Activated effector memory CD4-positive, alpha-beta T cell treated with Interleukin-2 at 50 U/mL for 16 hours (primary cell): ENCODE data around the gene ANTXR2.

ENCODE experiments used
- DNase-seq: peaks from one replicate; pipeline ENCODE4 v3.0.0-alpha.2; 2020

Gene ANTXR2

DNA sequence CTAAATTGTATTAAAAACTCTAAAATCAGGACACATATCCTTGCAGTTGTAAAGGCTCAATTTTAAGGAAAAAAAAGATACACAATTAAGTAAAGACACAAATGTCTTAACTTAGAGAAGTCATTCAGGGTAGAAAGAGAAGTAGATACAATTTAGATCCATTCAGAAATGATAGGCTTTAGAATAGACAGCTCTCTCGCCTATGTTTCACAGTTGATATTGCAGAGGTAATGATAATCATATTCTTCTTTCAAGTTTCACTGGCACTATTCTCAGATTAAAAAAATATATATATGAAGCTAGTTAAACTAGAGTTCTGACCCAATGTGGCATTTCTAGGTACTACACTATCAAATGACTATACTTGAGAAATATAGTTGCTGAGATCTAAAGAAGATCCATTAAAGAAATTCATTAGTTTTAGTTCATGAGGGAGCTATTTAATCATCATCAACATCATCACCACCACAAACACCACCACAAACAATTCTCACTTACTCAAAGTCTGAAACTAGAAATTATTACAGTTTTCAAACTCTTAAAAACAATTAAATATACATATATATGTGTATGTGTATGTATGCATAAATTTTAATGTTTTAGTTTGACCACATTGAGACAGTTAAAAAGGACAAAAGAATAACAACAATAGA, 93.1 kb downstream of the ANTXR2 start:
- no peak for DNase-seq

DNA sequence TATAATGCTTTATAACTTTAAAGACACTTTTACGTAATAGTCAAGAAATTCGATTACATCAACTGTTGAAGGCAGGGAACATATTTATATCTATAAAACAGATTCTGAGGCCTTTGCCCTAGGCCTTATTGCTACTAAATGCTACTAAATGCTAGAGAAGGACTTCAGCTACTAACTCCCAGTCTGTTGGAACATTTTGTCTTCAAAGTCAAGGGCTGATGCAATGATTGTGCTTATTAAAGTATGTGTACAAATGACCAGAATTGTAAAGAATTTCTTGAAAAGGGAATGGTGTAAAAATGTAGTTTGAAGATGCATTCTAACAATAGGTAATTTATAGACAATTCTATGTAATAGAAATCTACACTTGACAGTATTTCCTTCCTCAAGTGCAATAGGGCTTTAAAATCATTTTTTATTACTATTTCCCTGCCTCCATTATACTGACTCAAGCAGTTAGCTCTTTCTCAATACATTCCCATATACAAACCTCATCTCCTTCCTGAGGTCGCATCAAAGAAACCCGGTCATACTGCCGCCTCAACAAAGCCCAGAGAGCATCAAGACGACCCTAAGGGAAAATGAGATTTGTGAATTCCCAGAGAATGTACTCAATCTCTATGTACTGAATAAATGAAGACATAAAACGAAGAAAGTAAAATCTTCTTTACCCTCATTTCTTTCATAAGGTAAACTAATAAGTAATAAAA, 95.7 kb downstream of the ANTXR2 start:
- no peak for DNase-seq

DNA sequence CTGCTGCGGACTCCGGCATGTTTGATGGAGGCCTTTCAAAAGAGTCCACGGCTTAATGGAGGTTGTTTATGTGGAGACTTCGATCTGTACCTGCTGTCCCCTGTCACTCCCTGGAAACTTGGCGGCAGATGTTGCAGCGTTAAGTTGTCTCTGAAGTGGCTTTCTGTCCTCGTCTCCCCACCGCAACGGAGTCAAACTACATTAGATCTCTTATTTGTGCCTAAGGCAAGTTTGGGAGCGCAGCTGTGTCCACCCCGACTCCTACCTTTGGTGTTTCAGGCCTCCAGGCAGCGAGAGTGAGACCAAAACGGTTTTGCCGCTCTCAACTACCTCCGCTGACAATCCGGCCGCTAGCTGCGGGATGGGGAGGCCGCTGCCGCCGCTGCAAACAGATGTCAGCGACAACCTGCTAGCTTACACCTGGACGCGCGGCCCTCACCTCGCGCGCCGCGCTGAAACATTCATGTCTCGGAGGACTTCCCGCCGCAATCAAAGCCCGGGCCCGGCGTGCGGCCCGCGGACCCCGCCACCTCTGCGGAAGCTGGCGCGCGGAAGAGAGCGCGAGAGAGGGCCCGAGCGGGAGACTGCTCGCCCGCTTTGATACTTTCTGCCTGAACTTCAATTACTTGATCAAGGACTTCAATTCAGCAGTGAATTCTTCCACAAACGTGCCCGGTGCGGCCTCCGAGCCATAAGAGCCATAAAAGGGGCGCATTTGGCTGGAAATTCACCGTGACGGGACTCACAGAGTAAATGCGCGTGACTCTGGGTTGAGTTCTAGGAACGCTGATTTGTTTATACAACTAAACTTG, 108.4 kb downstream of the ANTXR2 start:
- no peak for DNase-seq

DNA sequence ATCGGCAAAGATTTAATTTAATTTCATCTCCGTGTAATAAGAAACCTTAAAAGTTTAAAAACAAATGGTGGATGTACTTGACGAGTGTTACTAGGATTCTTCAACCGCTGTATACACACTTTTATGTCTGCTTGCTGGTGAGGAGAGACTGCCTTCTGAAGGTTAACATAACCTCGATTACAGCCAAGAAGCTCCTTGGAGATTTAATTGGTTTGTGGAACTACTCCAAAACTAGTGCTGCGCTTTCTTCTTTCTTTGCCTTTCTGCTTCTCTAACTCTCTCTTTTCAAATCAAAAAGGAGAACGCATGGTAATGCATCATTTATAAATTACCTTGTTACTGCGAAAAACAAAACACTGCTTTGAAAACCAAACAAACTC, 109.0 kb downstream of the ANTXR2 start:
- DNase-seq = no peak

- no peak for DNase-seq
Observed at GRCh38 chr4:79959652-79960051, 113.4 kb downstream of the ANTXR2 start.

DNA sequence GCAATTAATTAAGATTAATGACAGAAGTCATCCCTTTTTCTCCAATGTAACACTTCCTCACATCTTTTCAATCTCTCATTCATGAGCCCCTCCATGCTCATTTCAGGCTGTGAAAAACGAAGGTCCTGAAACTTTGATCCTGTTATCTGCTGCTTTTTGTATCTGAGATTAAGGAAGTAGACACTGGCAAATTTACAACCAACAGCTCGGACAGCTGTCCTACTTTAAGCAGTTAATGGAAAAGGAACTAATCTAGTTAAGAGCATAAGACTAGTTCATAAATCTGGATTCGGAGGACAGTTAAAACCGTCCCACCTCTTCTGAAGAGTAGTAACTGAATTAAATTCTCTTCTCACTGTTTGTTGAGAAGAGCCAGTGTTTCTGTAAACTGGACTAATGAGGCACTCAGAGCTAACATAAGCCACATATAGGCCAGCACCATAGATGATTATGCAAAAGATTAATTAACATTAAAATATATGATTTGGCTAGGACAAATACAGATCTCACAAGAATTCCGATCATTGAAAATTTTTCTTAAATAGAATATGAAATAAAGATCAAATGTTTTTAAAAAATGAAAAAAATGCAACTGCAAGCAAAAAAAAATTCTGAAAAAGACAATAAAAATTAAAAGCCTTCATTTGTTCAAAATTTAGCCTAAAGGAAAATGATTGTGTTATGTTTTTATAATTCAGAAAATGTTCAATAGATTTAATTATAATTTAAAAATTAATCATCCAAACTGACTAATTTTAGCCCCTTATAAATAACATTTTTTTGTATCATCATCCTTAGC, 114.4 kb downstream of the ANTXR2 start:
- DNase-seq = no peak

GRCh38 chr4:79949178-79949577, 123.9 kb downstream of the ANTXR2 start:
- no peak for DNase-seq

GRCh38 chr4:79948739-79949138, 124.3 kb downstream of the ANTXR2 start:
- no peak for DNase-seq

- DNase-seq = no peak
Observed at GRCh38 chr4:79948261-79948660, 124.8 kb downstream of the ANTXR2 start.

DNA sequence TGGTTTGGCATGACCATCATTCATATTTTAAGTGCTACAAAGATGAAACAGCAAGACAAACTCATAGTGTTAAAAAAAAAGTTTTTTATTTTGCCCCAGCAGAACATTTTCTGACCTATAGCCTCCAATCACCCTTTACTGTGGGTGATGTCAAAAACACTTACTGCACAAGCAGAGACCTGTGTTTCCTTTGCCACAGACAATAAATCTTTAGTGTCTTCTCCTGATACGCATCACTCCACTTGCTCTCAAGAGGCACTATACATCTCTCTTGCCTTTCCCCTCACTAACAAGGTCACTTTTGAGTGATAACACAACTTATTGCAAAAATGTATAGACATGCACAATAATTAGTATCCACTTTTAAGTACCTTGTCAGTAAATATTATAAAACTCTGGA, 125.6 kb downstream of the ANTXR2 start:
- DNase-seq = no peak

GRCh38 chr4:79935274-79935673, 137.8 kb downstream of the ANTXR2 start:
- DNase-seq = no peak

- DNase-seq = no peak
Observed at GRCh38 chr4:79934660-79935059, 138.4 kb downstream of the ANTXR2 start.

DNA sequence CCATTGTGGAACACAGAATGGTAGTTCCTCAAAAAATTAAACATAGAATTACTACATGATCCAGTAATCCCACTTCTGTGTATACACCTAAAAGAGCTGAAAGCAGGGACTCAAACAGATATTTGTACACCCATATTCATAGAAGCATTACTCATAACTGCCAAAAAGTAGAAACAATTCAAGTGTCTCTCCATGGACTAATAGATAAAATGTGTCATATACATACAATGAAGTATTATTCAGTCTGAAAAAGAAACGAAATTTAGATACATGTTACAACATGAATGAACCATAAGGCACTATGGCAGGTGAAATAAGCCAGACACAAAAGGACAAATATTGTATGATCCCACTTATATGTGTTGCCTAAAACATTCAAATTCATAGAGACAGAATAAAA, 145.1 kb downstream of the ANTXR2 start:
- no peak for DNase-seq

DNA sequence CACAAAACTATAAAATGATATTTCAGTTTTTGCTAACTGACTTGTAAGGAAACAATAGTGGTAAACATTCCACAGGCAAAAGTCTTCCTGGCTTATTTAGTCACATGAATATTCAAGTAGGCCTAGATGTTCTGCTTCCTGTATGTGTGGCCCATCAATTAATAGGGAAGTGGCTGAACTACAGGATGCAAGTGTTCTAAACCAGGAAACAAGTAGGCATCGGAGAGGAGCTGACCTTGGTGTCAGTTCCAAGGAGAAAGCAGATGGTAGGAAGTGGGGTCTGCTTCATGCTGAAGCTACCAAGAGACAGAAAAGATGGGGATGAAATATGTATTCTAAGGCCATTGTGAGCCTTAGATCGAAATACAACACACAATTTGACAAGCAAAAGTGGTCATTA, 149.7 kb downstream of the ANTXR2 start:
- no peak for DNase-seq

DNA sequence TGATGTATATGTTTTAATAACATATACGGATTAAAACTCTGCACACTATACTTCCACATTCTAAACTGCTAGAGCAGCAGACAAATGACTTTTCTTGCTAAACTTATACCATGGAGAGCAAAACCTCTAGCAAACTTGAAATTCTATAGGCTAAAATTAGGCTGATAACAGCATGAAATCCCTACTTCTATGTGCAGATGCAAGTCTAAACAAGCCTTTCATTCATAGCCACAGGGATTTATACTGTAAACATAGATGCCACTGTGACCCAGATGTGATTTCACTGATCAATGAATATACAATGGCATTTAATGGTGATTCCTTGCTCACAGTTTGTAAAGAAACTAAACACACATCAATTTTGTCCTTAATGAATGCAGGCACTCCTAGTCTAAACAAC, 151.0 kb downstream of the ANTXR2 start:
- no peak for DNase-seq

GRCh38 chr4:79920163-79920853, 152.7 kb downstream of the ANTXR2 start:
- DNase-seq = no peak

DNA sequence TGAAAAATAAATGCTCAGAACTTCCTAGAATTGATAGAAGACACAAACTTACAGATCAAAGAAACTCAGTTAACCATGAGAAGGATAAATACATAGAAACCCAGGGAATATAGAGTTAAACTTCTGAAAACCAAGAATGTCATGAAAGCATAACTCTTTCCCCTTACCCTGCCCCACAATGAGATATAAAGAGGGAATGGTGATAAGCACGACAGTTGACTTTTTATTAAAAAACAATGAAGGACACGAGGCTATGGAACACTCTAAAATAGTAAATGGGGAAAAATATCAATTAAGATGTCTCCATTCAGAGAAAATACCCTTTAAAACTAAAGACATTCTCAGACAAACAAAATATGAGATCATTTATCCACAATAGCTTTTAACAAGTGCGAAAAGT, 154.7 kb downstream of the ANTXR2 start:
- no peak for DNase-seq

GRCh38 chr4:79917246-79917645, 155.8 kb downstream of the ANTXR2 start:
- DNase-seq = peak; percentile 9

GRCh38 chr4:79915246-79915645, 157.8 kb downstream of the ANTXR2 start:
- DNase-seq = no peak

GRCh38 chr4:79913581-79913980, 159.4 kb downstream of the ANTXR2 start:
- no peak for DNase-seq

GRCh38 chr4:79907001-79907400, 166.0 kb downstream of the ANTXR2 start:
- DNase-seq = no peak

DNA sequence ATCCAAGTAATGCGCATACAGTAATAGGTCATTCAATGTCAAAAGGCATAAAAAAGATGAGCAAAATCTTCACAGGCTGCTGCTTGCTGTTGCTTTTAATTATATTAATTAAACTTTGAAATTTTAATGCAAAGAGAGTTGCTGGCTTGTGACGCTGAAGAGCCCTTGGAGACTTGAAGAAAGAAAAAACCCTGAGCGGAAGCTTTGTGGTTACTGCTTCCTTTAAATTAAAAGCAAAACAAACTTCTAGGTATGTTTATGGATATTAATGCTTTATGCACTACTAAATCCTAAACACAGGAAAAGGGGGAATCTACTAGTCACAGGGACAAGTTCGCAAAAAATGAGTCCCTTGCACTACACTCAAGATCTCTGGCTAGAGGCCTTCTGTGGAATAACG, 166.7 kb downstream of the ANTXR2 start:
- DNase-seq = no peak

DNA sequence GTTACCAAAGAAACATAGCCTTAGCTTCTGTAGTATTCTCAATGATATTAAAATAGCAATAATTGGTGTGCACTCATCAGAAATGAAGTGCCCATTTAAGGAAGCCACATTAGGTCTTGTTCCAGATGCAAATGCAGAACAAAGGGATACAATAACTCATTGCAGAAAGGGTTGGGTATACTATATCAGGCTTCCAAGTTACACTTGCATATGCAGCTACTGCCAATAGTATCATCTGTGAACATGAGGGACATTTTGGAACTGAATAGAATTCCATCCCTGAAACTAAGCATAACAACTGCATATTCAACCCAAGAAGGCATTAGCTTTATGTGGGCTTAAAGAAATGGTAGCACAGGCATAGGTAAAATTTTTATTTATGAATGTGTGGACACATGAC, 167.8 kb downstream of the ANTXR2 start:
- DNase-seq = no peak
